Spleen (tissue), 11 donors: ENCODE measurements around the gene DFFA. TPM values are rescaled to one million over a fixed set of nuclear protein-coding genes. Genes with fewer than 3 reads are reported as not detected.

Experiments
- DNase-seq: peaks from one replicate; pipeline ENCODE4 v3.0.0-alpha.2; 2020
- H3K27ac ChIP-seq, 8 donors: fragments of 200-600 bp; sonication (generic) in 7 of 8; 1 replicate in 4 of 8; 2 replicates in 4 of 8; pipeline versions ENCODE4 v1.5.0 to v1.8.0; 2016 to 2021; ENCODE audit warnings: inconsistent platforms in 4 of 8, mild to moderate bottlenecking in 4 of 8, moderate library complexity in 1 of 8
- H3K27me3 ChIP-seq, 7 donors: fragments of 200-600 bp; sonication (generic) in 6 of 7; replicated peaks in 1 of 7; 1 replicate in 4 of 7; 2 replicates in 3 of 7; pipeline versions ENCODE4 v1.5.0 to v1.8.0; 2016 to 2021; ENCODE audit warnings: inconsistent platforms in 3 of 7, mild to moderate bottlenecking in 1 of 7
- H3K36me3 ChIP-seq, 6 donors: fragments of 200-600 bp; sonication (generic) in 5 of 6; 1 replicate in 4 of 6; 2 replicates in 2 of 6; pipeline versions ENCODE4 v1.5.0 to v1.8.0; 2016 to 2021; ENCODE audit warnings: inconsistent platforms in 2 of 6
- H3K4me1 ChIP-seq, 6 donors: fragments of 200-600 bp; sonication (generic) in 5 of 6; 1 replicate in 3 of 6; 2 replicates in 3 of 6; pipeline versions ENCODE4 v1.5.0 to v1.8.0; 2016 to 2021; ENCODE audit warnings: inconsistent platforms in 3 of 6
- H3K4me3 ChIP-seq, 8 donors: fragments of 200-600 bp; sonication (generic) in 7 of 8; 1 replicate in 4 of 8; 2 replicates in 4 of 8; pipeline versions ENCODE4 v1.5.0 to v1.8.0; 2016 to 2021; ENCODE audit warnings: inconsistent platforms in 4 of 8, mild to moderate bottlenecking in 4 of 8, moderate library complexity in 2 of 8
- H3K9me3 ChIP-seq, 8 donors: fragments of 200-600 bp; sonication (generic) in 7 of 8; 1 replicate in 4 of 8; 2 replicates in 4 of 8; pipeline versions ENCODE4 v1.5.0 to v1.8.0; 2016 to 2021; ENCODE audit warnings: inconsistent platforms in 4 of 8
- CTCF ChIP-seq, 11 experiments: fragments of 200-600 bp in 7 of 11; fragments of 450-650 bp in 4 of 11; sonication (generic) in 4 of 11; IDR thresholded peaks in 8 of 11; conservative IDR thresholded peaks in 3 of 11; 1 replicate in 7 of 11; 2 replicates in 4 of 11; pipeline versions ENCODE4 v1.4.0 to v1.8.0; 2016 to 2021; ENCODE audit warnings: antibody characterized with exemption in 11 of 11, inconsistent platforms in 4 of 11, mild to moderate bottlenecking in 1 of 11
- POLR2A ChIP-seq, 3 donors: fragments of 450-650 bp; IDR thresholded peaks; one replicate each; pipeline ENCODE4 v1.5.1; 2017; ENCODE audit warnings: antibody characterized with exemption in 3 of 3, mild to moderate bottlenecking in 1 of 3
- POLR2AphosphoS5 ChIP-seq, 3 donors: sonication (generic); formaldehyde crosslinking; IDR thresholded peaks; one replicate each; pipeline ENCODE4 v1.5.1; 2017; ENCODE audit warnings: antibody characterized with exemption in 3 of 3
- WGBS, 5 donors: extraction: QIAGEN DNeasy Blood & Tissue Kit in 3 of 5; methylation state at CpG; one replicate each; pipeline versions ENCODE4 v1.1.5 to v1.1.7; 2013 to 2018; 5-methylcytosine and 5-hydroxymethylcytosine counted together
- intact Hi-C: fragments of 100-400 bp; cut with DNase I; formaldehyde crosslinking; loops from one replicate; pipeline ENCODE4 v1.15.0; 2023; ENCODE audit warnings: low total_unique reads
- polyA plus RNA-seq, 3 donors: library from polyadenylated mRNA; stranded (reverse); fragments of 200-250 nt; gene quantifications; one replicate each; pipeline ENCODE4 v1.2.1, GENCODE V29; 2013
- total RNA-seq, 7 donors: library from RNA; depleted of rRNA in 3 of 7; stranded (reverse); fragments of >200 nt in 3 of 7; fragmentation: NEBNext Ultra II Directional in 4 of 7; extraction: Animal tissue kit (Norgen Biotek cat#: 25700) in 4 of 7; gene quantifications; one replicate each; pipeline versions ENCODE4 v1.1.0 to v1.2.1, GENCODE V29; 2016 to 2021
- donor health status: healthy with polysubstance abuse.
- donor health status: DM: no; HTN: no; CAD: no; lungs with moderate emphysema.
- donor health status: DM: no; HTN: no; CAD: no.
- donor health status: Bipolar disorder and iron deficiency.
- donor health status: healthy.
- donor health status: DM: no; HTN: no; CAD: no.
- donor health status: DM: yes; HTN: yes; CAD: no.

DFFA gene
- total and polyA plus RNA-seq, 10 donors, result 7.2 to 30.1 (median 21.4) TPM

GRCh38 chr1:10456661-10457060, 15.7 kb downstream of the DFFA start:
- H3K27ac ChIP-seq, result peak overlapping the region in 3 of 8 donors; percentile 67 to 77 (median 68)
- H3K9me3 ChIP-seq, result peaks cover 0 to 6% (median 0%) of the 10 kb centered on the region in 8 donors
- no peaks in the 10 kb centered on the region for H3K27me3 ChIP-seq
- no peak overlapping the region for H3K4me3 ChIP-seq
- TF ChIP-seq CTCF (IDR thresholded peaks at IDR 0.05 in 8 of 11, conservative IDR thresholded peaks at IDR 0.05 in 3 of 11) (no peak), POLR2AphosphoS5 (IDR thresholded peaks at IDR 0.05) (no peak), POLR2A (IDR thresholded peaks at IDR 0.05) (no peak)
- intact Hi-C loops, result no loop called here
- DNase-seq, result no peak
- peaks cover 0 to 33% (median 9%) of the 10 kb centered on the region in 6 donors for H3K36me3 ChIP-seq
- peaks cover 0 to 25% (median 9%) of the 10 kb centered on the region in 6 donors for H3K4me1 ChIP-seq
- WGBS, 5 donors, result 80 to 90% (median 84%) methylated on average over 7 of the region's 7 CpGs

- Histone ChIP-seq H3K4me3 (no peak overlapping the region), H3K9me3 (peaks cover 0 to 6% (median 0%) of the 10 kb centered on the region in 8 donors), H3K27me3 (no peaks in the 10 kb centered on the region), H3K4me1 (peaks cover 0 to 31% (median 12%) of the 10 kb centered on the region in 6 donors), H3K27ac (no peak overlapping the region), H3K36me3 (peaks cover 0 to 27% (median 3%) of the 10 kb centered on the region in 6 donors)
- 83 to 92% (median 88%) methylated on average over 5 of the region's 5 CpGs for WGBS, 5 donors
- no peak for DNase-seq
- intact Hi-C loops, result no loop called here
- no peak for TF ChIP-seq CTCF (IDR thresholded peaks at IDR 0.05 in 8 of 11, conservative IDR thresholded peaks at IDR 0.05 in 3 of 11)
- TF ChIP-seq POLR2AphosphoS5 (IDR thresholded peaks at IDR 0.05), result no peak
- no peak for TF ChIP-seq POLR2A (IDR thresholded peaks at IDR 0.05)
Measured at GRCh38 chr1:10456048-10456447, 16.3 kb downstream of the DFFA start.

- WGBS, 5 donors, result 8 to 16% (median 10%) methylated on average over 10 of the region's 10 CpGs
Measured at GRCh38 chr1:10451287-10451686, 21.0 kb downstream of the DFFA start.

GRCh38 chr1:10450836-10451235, 21.5 kb downstream of the DFFA start:
- 59 to 75% (median 71%) methylated on average over 6 of the region's 6 CpGs for WGBS, 5 donors
- Histone ChIP-seq H3K27me3 (no peaks in the 10 kb centered on the region), H3K9me3 (peaks cover 0 to 6% (median 0%) of the 10 kb centered on the region in 8 donors), H3K4me3 (no peak overlapping the region), H3K4me1 (peaks cover 0 to 12% (median 4%) of the 10 kb centered on the region in 6 donors), H3K36me3 (no peaks in the 10 kb centered on the region), H3K27ac (no peak overlapping the region)
- DNase-seq, result no peak
- intact Hi-C loops, result no loop called here
- no peak for TF ChIP-seq POLR2A (IDR thresholded peaks at IDR 0.05)
- TF ChIP-seq POLR2AphosphoS5 (IDR thresholded peaks at IDR 0.05), result no peak
- TF ChIP-seq CTCF (IDR thresholded peaks at IDR 0.05 in 8 of 11, conservative IDR thresholded peaks at IDR 0.05 in 3 of 11), result no peak

More at GRCh38 chr1:10451287-10451686, 21.0 kb downstream of the DFFA start:
- no peaks in the 10 kb centered on the region for H3K27me3 ChIP-seq
- H3K4me3 ChIP-seq, result peak overlapping the region in 1 of 8 donors; percentile 0
- TF ChIP-seq CTCF (IDR thresholded peaks at IDR 0.05 in 8 of 11, conservative IDR thresholded peaks at IDR 0.05 in 3 of 11) (no peak), POLR2A (IDR thresholded peaks at IDR 0.05) (no peak), POLR2AphosphoS5 (IDR thresholded peaks at IDR 0.05) (peak in 2 of 3 donors; percentile 32 to 33)
- H3K27ac ChIP-seq, result no peak overlapping the region
- peaks cover 0 to 6% (median 0%) of the 10 kb centered on the region in 8 donors for H3K9me3 ChIP-seq
- no peak for DNase-seq
- intact Hi-C loops, result no loop called here
- peaks cover 0 to 12% (median 4%) of the 10 kb centered on the region in 6 donors for H3K4me1 ChIP-seq
- H3K36me3 ChIP-seq, result no peaks in the 10 kb centered on the region
